Upper lobe of left lung (tissue), 4 donors: Measurements from ENCODE around the gene SCRT2.

Experiments
- CTCF ChIP-seq, 6 experiments: fragments of 450-650 bp in 4 of 6; fragments of 200-600 bp in 2 of 6; sonication (generic) in 2 of 6; IDR thresholded peaks; one replicate each; pipeline ENCODE4 v1.5.1; 2016 to 2019; ENCODE audit warnings: antibody characterized with exemption in 6 of 6
- POLR2A ChIP-seq, 4 donors: fragments of 450-650 bp; IDR thresholded peaks; one replicate each; pipeline ENCODE4 v1.5.1; 2016 to 2017; ENCODE audit warnings: antibody characterized with exemption in 4 of 4, mild to moderate bottlenecking in 2 of 4
- POLR2AphosphoS5 ChIP-seq, 2 donors: sonication (generic); formaldehyde crosslinking; IDR thresholded peaks; one replicate each; pipeline ENCODE4 v1.5.1; 2017; ENCODE audit warnings: antibody characterized with exemption in 2 of 2

- TF ChIP-seq CTCF (IDR thresholded peaks at IDR 0.05) (no peak), POLR2A (IDR thresholded peaks at IDR 0.05) (no peak), POLR2AphosphoS5 (IDR thresholded peaks at IDR 0.05) (no peak)
These were observed 24.3 kb upstream of the SCRT2 start for GRCh38 chr20:699811-700338.
